Measurements from ENCODE around the gene FXYD6. TPM values are rescaled to one million over a fixed set of nuclear protein-coding genes. Genes with fewer than 3 reads are reported as not detected.

FXYD6 gene
- total RNA-seq, 1 experiment from 2014 or later: not detected

DNA sequence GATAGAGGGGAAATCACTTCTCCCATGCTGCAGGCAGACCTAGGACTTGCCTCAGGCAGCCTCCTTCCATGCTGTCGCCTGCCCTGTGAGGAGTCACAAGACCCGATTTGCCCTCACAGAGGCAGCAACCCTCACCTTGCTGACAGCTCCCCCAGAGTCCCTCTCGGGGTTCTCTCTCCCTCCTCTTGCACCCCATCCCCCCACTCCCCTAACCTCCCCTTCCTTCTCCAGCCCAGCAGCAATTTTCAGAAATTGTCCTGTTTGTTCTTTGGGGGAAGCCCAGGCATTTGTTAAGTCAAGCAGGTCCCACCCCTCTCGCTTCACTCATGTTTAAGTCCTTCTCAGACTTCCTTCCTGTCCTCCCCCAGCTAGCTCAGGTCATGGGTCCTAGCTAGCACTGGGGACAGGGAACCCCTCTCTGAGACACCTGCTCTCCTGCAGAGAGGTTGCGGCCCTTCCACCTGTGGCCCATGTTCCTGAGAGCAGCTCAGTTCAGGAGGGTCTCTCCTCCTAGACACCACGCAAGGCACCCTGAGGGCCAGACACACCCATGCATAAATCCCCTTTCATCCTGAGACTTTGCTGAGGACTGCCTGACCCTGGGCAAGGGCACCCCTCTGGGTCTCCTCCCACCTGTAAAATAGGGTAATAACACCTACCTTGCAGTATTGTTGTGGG lies 45.6 kb downstream of the FXYD6 start:
- no peak for DNase-seq (ENCODE audit: low spot score)

DNA sequence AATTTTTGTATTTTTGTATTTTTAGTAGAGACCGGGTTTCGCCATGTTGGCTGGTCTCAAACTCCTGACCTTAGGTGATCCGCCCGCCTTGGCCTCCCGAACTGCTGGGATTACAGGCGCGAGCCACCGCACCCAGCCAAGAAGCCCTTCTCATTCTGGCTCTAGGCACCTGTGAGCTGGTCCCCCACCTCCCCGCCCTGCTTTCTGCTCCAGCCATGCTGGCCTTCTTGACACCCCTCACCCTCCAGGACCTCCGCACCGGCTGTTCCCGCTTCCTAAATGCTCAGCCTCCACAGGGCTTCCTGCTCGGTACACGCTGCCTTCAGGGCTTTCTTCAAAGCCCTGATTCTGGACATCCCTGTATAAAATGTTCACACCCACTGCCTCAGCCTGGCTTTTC lies 46.4 kb downstream of the FXYD6 start:
- DNase-seq (ENCODE audit: low spot score): no peak

DNA sequence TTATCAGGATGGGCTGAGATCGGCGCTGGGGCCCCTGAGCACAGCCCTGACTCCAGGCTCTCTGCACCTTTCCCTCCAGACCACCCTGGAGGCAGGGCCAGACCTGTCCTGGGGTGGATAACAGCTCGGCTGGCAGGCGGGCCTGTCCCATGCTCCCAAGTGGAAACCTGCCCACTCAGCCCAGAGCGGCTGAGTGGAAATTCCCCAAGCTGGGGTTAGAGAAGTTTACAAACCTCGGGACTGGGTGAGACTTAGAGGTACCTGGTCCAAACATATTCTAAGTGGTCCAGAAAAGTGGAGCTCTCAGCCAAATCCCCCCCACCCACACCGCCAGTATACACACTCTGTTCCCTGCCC lies 47.1 kb downstream of the FXYD6 start:
- no peak for DNase-seq (ENCODE audit: low spot score)

DNA sequence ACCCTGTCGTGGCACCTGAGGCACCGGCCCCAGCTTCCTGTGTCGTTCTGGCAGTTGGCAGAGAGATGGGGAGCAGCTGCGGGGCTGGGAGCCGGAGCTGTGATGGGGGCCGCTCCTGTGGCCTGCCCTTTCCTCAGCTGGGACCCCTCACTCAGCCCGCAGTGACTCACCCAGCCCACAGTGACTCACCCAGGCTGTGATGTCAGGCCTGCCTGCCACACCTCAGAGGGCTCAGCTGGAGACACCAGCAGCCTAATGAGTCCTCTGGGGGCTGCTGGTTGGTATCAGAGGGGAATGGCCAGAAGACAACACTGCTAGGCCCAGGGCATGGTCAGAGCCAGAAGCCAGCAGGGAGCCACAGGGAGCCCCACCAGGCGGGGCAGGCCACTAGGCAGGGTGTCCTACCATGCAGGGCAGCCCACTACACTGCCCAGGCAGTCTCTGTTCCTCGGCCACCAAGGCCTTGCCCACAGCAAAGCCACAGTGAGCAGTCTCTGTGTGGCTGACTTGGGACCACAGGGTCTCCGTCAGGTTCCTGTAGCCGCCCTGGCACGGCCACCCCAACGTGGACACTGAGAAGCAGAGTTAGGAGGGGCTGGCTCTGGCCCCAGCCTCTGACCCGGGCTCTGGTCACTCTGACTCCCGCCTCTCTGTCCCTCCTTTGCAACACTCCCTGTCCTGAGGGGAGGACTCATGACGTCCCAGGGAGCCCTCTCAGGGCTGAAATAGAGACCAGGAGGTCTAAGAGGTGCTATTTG lies 47.7 kb downstream of the FXYD6 start:
- no peak for DNase-seq (ENCODE audit: low spot score)

DNA sequence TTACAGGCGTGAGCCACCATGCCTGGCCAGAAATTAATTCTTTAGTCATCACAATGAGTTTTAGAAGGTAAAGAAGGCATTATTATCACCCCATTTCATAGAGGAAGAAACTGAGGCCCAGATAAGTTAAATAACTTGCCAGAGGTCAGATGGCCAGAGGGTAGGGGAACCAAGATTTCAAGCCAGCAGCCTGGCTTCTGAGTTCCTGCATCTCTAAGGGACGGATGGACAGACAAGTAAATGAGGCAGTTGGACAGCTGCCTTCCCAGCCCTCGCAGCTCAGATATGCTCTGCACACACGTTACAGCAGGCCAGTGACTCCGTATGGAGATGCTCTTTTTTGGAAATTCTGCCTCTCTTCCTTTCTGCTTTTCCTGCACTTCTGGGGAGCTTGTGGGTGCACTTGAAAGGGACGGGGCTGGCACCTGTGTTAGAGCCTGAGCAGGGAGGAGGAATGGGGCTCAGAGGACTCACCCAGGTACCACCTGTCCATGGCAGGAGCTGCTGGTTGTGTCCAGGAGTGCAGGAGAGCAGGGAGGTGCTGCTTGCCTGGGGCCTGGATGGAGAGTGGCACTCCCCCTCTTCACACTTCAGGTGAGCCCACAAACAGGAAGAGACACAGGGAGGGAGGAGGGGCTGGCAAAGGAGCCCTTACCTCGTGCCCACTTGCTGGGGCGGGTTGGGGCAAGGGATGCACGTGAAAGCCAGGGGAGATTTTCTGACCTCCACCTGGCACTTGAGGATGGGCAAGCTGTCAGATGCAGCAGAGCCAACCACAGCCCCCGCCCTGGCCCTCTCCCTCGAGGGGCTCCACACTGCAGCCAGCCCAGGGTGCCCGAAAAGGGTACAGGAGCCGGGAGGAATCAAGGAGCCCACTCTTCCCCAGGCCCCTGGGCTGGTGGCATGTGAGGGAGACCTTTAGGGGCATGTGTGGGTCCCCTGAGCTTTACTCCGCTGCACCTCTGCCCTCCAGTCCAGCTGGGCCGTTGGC lies 48.6 kb downstream of the FXYD6 start:
- no peak for DNase-seq (ENCODE audit: low spot score)

DNA sequence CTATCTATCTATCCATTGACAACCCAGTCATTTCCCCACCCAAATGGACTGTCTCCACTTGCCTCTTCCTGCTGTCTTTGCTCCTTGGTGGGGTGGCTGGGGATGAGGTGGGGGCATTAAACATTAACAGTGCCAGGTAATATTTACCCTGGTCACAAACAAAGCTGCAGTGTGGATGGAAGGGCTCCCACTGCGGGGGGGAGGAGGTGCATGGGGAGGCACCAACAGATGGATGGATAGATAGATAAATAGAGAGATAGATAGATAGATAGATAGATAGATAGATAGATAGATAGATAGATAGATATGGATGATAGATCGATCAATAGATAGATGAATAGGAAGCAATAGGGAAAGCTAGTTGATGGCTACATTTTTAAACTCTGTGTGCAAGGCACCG lies 49.6 kb downstream of the FXYD6 start:
- no peak for DNase-seq (ENCODE audit: low spot score)

DNA sequence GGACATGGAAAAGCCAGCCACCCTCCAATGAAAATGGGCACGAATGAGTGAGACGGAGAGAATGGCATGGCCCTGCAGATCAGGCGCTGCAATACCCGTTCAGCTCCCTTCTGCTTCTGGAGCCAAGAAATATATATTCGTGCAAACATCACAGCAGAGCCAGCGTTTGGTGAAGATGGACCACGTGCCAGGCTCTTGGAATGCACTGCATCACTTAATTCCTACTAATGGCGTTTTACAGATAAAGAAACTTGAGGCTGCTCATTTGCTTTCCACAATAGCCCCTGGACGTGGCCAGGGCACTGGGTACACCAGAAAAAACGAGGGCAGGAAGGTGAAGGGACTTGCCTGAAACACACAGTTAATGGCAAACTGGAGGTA lies 50.3 kb downstream of the FXYD6 start:
- no peak for DNase-seq (ENCODE audit: low spot score)

DNA sequence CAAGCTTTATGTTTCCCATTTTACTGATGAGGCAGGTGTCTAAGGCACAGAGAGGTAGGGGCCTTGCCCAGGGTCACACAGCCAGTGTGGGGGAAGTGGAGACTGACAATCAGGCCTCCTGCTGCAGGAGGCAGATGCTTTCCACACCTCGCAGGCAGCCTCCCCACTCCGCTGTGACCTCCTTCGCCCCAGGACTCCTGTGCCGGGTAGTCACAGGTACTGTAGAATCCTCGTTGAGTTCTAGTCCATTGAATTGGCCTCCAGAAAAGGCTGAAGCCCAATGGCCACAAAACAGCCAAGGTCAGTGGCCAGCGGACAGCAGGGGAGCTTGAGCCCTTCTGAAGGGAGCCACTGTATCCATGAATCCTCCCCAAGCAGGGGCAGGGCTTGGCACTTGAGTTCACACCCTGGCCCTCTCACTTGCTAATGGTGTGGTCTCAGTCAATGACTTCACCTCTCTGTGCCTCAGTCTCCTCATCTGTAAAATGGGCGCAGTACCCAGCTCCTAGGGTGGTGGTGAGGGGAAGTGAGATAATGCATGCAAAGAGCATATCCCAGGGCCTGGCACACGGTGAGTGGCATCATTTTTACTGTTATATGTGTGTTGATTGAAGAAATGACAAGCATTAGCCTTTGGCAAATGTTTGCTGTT lies 50.8 kb downstream of the FXYD6 start:
- DNase-seq (ENCODE audit: low spot score): no peak

DNA sequence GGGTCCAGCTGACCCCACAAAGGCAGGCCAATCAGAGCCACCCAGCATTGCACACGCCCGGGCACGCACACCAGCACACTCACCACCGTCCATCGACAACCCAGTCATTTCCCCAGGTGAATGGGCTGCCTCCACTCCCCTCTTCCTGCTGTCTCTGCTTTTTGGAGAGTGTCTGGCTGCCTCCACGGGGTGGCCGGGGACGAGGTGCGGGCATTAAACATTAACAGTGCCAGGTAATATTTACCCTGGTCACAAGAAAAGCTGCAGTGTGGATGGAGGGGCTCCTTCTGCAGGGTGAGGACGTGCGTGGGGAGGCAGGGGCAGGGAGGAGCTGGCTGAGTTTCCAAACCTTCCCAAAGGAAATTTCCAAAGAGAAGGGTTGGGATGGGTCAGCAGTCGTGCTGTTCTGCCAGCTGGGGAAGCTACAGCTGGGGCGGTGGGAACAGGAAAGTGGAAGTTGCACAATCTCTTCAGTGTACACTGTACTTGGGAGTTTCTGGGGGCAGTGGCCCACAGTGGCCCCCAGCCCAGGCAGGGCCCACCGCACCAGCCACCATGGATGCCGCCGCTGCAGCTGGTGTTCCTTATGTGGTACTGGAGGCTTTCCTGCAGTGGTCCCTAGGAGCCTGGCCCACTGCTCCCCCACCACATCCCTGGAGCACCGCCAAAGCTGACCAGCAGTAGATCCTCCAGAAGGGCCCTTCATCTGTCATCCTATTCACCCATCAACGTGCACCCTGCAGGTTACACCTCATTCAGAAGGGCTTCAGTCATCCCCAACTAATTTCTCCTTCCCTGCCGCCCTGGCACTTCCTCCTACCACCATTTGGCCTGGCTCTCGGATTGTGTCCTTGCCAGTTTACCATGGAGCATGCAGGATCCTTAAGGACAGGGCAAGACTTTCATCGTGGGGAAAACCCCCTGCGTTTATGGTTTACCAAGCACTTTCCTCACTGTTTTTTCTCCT lies 51.6 kb downstream of the FXYD6 start, which contains the start of gene FXYD2:
TSS of gene FXYD2 (minus strand) at position 174 of the 967 bp plus-strand sequence. CDS start at position 108, 66 bp downstream.
- no peak for DNase-seq (ENCODE audit: low spot score)

DNA sequence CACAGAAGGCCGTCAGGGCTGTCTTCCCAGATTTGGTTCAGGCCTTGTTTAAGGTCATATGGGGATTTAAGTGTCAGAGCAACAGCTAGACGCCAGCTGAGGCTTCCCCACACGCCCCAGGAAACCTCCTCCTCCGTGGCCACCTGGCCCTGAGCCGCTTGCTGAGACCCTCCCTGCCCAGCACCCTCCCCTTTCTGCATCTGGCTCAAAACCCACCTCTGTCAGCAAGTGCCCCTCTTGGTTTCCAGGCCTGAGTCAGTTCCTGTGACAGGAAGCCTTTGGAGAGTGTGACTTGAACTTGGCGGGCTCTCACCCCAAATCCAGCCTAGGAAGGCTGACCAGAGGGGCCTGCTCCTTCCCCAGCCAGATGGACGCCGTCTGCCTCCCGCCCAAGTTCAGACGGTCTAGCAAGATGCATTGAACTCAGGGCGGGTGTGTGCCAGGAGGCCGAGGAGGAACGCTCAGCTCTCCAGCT lies 52.5 kb downstream of the FXYD6 start:
- no peak for DNase-seq (ENCODE audit: low spot score)

DNA sequence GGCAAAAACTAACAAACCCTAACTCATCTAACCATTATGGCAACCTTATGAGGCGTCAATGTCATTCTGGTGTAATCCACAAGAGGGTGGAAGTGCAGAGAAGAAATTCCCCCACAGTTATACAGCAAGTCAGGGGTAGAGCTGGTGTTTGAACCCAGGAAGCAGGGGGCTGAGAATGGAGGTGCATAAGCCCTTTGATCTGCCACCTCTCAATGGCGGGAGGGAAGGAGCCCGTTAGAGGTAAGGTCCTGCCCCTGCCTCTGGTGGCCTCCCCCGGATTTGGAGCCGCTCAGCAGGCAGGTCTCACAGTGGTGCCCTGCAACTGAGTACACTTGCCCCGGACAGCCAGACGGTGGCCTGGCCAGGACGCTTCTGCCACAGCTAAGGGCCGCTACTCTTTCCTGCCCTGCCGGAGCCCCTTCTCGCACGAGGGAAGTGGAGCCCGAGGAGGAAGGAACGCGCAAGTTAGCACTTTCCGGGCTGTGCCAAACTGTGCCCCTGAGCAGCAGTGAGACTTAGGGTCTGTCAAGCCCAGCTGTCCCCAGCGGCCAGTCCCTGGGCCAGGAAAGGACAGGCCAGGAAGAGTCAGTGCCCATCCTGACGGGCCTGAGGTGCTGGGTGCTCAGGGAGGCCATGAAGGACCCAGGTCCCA lies 53.0 kb downstream of the FXYD6 start:
- peak; percentile 43 for DNase-seq (ENCODE audit: low spot score)

DNA sequence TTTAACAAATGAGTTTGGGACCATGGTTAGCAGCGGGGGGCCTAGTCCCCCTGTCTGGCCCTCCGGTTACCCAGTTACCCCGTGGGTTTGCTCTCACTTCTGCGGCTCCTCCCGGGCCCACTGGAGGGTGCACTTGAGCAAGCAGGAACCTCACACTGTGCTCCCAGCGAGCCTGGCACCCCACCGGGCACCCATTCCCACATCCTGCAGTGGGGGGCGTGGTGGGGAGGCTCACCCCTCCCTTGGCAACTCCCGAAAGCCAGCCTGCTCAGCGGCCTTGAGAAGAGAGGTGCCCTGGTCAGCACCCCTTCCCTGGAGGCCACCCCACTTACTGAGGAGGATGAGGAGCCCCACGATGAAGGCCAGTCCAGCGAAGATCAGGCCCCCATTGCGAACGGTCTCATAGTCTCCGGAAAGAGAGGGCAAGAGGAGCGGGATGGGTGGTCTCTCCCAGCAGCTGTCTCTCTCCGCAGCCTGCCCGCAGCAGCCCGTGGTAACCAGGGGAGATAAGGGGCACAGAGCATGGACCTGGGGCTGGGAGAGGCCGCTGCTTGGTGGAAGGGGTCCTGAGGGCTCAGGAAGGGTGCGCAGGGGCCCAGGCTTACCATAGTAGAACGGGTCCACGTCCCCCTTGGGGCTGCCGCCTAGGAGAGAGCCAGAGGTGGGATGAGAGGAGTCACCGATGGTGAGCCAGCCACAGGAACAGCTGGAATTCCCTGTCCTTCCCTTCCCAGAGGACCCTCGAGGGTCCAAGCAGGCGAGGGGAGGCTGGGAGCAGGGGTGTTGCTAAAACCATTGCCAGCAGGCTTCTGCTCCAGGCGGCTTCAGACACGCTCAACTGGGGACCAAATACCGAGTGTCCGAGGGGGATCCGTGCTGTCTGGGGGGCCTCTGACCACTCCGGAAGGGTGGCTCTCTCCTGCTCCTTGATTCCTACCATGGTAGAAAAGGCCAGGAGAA lies 54.1 kb downstream of the FXYD6 start:
- no peak for DNase-seq (ENCODE audit: low spot score)

DNA sequence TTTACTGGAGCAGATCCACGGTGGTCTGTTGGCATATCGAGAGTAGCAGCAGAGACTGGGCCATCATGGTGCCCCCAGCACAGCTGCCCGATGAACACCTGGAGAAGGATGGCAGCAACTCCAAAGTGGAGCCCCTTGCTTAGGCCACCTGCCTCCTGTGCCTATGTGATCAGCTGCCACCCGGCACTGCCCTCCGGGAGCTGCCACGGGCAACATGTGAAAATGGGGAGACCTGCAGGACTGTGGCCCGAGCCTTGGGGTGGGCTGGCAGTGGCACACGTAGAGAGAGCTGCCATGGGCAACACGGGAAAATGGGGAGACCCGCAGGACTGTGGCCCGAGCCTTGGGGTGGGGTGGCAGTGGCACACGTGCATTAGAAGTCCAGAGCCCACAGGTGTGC lies 55.0 kb downstream of the FXYD6 start:
- no peak for DNase-seq (ENCODE audit: low spot score)

DNA sequence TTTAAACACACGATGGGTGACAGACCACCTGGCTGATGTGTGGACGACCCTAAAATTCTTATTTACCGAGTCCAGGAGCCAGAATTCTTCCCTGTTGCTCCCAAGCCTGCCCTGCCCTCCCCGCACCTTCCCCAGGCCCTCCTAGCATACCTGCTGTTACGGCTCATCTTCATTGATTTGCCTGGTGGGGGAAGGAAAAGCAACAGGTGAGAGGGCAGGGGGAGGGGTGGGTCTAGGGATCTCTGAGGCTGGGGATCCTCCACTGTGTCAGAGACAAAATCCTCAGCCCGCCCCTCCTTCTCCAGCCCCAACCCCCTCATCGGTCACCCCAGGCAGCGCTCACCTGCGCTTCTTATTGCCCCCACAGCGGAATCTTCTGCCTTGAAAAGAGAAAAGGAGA lies 55.9 kb downstream of the FXYD6 start:
- no peak for DNase-seq (ENCODE audit: low spot score)

DNA sequence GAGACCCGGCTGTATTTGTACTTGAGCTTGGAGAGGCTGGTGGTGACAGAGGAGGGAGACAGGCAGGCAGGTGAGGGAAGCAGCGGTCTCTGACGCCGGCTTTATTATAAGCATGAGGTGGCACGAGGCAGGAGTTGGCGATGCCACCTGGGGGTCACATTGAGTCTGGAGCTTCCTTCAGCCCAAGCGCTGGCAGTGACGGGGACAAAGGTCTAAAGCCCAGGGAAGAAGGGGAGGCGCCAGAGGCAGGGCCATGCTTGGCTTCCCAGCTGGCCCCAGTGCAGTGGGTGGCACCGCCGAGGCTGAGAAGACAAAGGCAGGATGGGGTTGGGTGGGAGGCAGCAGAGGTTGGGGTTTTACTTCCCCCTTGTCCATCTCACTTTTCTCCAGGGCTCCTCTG lies 56.4 kb downstream of the FXYD6 start:
- peak; percentile 31 for DNase-seq (ENCODE audit: low spot score)

DNA sequence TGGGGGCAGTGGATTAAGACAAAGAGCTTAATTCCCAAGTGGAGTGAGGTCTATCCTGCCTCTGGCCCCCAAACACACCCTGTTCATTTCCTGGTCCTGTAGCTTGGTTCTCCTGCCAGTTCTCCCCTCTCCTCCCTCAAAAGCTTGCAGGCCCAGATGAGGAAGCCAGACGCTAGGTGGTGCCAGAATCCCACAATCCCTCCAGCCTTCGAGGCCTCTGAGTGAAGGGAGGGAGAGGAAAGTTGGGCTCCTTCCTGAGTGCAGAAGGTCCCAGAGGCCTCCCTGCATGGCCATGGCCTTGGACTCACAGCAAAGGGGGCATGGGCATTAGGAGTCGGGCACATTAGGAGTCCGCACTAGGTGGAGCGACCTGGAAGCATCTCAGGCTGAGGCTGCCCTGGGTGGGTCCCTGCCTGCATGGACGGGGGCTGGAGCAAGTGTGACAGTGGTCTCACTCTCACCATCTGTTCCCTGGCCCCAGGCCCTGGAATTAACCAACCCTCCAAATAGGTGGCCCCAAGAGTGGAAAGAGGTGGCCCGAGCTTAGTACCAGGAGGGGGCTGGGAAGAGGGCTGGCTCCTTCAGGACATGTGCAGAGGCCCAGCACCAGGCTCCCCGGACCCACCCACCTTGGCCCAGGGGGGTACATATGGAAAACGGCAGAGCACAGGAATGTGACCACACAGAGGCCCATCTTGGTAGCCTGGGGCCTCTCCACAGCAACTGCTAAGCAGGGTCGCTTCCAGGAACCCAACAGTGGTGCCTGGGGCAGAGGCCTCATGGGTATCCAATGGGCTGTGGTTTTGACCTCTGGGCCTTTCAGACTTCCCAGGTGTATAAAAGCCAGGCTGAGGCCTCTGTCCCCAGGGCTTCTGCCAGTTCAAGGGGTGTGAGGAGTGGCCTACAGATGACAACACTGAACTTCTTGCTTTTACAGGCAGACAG lies 57.1 kb downstream of the FXYD6 start:
- peak; percentile 91 for DNase-seq (ENCODE audit: low spot score)

Measured in HT-29 (cell line).